ENCODE results near the gene DNAI1. TPM values are rescaled to one million over a fixed set of nuclear protein-coding genes. Genes with fewer than 3 reads are reported as not detected.

The DNAI1 gene
- total RNA-seq, 2 experiments from 2014 or later: not detected

DNA sequence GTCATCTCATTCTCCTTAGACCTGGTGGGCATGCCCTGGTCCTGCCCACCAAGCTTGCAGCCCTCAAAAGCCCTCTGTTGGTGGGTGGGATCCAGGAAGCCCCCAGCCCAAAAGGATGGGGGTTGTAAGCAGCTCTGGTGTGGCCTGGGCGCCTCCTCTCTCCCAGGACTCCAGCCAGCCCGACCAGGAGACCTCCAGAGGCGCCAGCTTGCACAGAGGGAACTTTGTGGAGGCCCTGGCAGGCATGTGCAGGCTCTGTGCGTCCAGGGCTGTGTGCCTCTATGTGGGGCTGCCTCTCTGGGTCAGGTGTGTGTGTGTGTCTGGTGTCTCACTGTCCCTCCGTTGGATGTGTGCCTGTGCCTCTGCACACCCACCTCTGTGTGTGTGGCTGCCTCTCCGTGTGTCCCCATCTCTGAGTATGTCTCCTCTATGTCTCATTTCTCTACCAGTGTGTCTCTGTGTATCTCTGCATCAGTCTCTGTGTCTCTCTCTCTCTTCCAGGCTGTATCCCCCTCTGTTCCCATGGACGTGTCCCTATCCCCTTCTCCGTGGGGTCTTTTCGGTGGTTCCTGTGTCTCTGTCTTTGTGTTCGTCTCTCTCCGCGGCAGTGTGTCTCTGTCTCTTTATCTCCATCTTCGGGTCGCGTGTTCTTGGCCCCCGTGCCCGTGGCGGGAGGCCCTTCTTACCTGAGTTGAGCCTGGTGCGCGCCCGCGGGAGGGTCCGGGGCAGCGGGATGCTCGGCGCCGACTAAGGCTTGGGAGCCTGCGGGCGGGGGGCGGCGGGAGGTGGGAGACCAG is 63.7 kb downstream of the DNAI1 start:
- H3K4me1 Mint-ChIP-seq (ENCODE audit: low read depth): peaks cover 12% of the 10 kb centered on the region
- ChIA-PET POLR2A (interaction anchor here (1.0 to 1.7 kb wide), 3 partner anchors 64 to 143 kb away, joined by 3 to 6 read pairs (median 4); partner anchors contain the start of genes DNAI1, FAM219A and SIGMAR1), CTCF (no interaction called here)
- no peaks in the 10 kb centered on the region for H3K9me3 Mint-ChIP-seq
- TF ChIP-seq, protein P1, sequence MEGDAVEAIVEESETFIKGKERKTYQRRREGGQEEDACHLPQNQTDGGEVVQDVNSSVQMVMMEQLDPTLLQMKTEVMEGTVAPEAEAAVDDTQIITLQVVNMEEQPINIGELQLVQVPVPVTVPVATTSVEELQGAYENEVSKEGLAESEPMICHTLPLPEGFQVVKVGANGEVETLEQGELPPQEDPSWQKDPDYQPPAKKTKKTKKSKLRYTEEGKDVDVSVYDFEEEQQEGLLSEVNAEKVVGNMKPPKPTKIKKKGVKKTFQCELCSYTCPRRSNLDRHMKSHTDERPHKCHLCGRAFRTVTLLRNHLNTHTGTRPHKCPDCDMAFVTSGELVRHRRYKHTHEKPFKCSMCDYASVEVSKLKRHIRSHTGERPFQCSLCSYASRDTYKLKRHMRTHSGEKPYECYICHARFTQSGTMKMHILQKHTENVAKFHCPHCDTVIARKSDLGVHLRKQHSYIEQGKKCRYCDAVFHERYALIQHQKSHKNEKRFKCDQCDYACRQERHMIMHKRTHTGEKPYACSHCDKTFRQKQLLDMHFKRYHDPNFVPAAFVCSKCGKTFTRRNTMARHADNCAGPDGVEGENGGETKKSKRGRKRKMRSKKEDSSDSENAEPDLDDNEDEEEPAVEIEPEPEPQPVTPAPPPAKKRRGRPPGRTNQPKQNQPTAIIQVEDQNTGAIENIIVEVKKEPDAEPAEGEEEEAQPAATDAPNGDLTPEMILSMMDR (IDR thresholded peaks at IDR 0.05): no peak
- no peaks in the 10 kb centered on the region for H3K27me3 ChIP-seq (ENCODE audit: control insufficient read depth in 1 of 2, insufficient read depth in 2 of 2, low read length in 2 of 2)
- no peak overlapping the region for H3K27ac Mint-ChIP-seq
- H3K27me3 Mint-ChIP-seq: no peaks in the 10 kb centered on the region
- H3K4me3 Mint-ChIP-seq: peak overlapping the region; percentile 62
- intact Hi-C loops (cut with DNase I, micrococcal nuclease): loop anchor here in 1 of 2 experiments (2.0 to 10.0 kb wide), 9 partner anchors 63 to 1223 kb away; partner anchors contain the start of genes ATOSB, DCAF12, DNAI1 and DNAJB5
- H3K4me3 ChIP-seq (ENCODE audit: low read length): peak overlapping the region; percentile 49
- H3K36me3 ChIP-seq (ENCODE audit: insufficient read depth, low read length): no peaks in the 10 kb centered on the region
- peak in 3 of 14 experiments; percentile 4 to 40 (median 20) for DNase-seq
- no peak for ATAC-seq (ENCODE audit: poor library complexity)
- H3K27ac ChIP-seq (ENCODE audit: low read depth in 1 of 2, low read length in 2 of 2): no peak overlapping the region
- H3K36me3 Mint-ChIP-seq (ENCODE audit: low read depth): no peaks in the 10 kb centered on the region
- no peaks in the 10 kb centered on the region for H3K9me3 ChIP-seq (ENCODE audit: control insufficient read depth in 1 of 2, insufficient read depth in 1 of 2, low read length in 2 of 2)
- peaks cover 16% of the 10 kb centered on the region for H3K4me1 ChIP-seq (ENCODE audit: insufficient read depth, low read length)

DNA sequence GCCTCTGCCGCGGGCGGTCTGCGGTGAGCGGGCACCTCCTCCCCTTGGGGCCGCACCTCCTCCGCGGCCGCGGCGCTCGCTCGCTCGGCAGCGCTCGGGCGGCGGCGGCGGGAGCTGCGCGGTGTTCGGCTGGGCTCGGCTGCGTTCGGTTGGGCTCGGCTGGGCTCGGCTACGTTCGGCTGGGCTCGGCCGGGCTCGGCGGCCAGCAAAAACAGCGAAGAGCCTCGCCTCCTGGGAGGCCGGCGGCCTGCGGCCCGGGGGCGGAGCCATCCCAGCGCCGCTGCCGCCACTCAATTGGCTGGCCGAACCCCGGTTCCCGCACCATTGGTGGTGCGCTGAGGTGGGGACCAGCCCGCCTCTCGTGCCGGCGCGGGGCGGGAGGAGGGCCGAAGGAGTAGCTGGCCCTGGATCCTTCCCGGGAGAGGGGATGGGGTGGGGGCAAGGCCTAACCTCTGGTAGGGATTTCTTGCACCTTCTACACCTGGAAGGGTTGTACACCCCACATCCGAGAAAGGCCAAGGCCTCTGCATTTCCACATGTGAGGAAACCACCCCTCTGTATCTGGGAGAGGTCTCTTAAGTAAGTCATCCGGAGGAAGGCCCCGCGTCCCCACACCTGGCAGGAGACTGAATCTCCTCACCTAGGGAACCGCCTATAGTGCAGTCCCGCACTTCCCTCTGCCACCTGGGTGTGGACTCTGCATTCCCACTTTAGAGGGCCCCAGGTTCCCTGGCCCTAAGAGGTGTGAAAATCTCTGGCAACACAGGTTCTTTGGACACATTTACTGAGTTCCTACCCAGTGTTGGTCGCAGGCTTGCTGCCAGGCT is 64.6 kb downstream of the DNAI1 start, which contains the start of gene ENHO:
TSS of gene ENHO (minus strand) at position 20 of the 827 bp plus-strand sequence. CDS start 1,295 bp downstream, outside the sequence.
- no peaks in the 10 kb centered on the region for H3K27me3 Mint-ChIP-seq
- H3K9me3 Mint-ChIP-seq: no peaks in the 10 kb centered on the region
- H3K36me3 Mint-ChIP-seq (ENCODE audit: low read depth): no peaks in the 10 kb centered on the region
- peak within 1 kb of the TSS; percentile 55 for H3K4me3 ChIP-seq (ENCODE audit: low read length)
- no peaks in the 10 kb centered on the region for H3K36me3 ChIP-seq (ENCODE audit: insufficient read depth, low read length)
- H3K9me3 ChIP-seq (ENCODE audit: control insufficient read depth in 1 of 2, insufficient read depth in 1 of 2, low read length in 2 of 2): no peaks in the 10 kb centered on the region
- H3K27me3 ChIP-seq (ENCODE audit: control insufficient read depth in 1 of 2, insufficient read depth in 2 of 2, low read length in 2 of 2): no peaks in the 10 kb centered on the region
- intact Hi-C loops (cut with DNase I, micrococcal nuclease): loop anchor here in 1 of 2 experiments (2.0 to 10.0 kb wide), 9 partner anchors 64 to 1222 kb away; partner anchors contain the start of genes ATOSB, DCAF12, DNAI1 and DNAJB5
- ChIA-PET POLR2A (interaction anchor here (1.0 to 1.7 kb wide), 3 partner anchors 65 to 144 kb away, joined by 3 to 6 read pairs (median 4); partner anchors contain the start of genes DNAI1, FAM219A and SIGMAR1), CTCF (no interaction called here)
- H3K27ac ChIP-seq (ENCODE audit: low read depth in 1 of 2, low read length in 2 of 2): no peak within 1 kb of the TSS
- TF ChIP-seq, protein P1 (IDR thresholded peaks at IDR 0.05): no peak
- peaks cover 12% of the 10 kb centered on the region for H3K4me1 Mint-ChIP-seq (ENCODE audit: low read depth)
- ATAC-seq (ENCODE audit: poor library complexity): peak; percentile 98
- DNase-seq: peak; percentile 75 to 96 (median 90)
- peak within 1 kb of the TSS; percentile 69 for H3K4me3 Mint-ChIP-seq
- H3K27ac Mint-ChIP-seq: no peak within 1 kb of the TSS
- H3K4me1 ChIP-seq (ENCODE audit: insufficient read depth, low read length): peaks cover 16% of the 10 kb centered on the region

DNA sequence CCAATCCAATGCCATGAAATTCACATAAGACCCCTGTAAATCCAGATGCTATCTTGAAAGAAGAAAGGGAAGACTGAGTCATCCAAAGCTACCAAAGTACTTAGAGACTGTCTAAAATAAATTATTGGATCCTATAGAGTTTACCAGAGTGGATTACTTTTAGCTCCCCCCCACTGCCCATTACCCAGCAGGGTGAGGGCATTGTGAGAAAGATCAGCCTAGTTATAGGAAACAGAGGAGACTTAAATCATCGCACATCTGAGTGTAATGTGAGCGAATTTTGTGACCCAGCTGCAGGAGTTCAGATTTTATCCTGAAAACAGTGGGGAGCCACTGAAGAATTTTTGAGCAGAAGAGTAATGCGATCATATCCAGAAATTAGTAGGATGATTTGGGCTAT is 65.7 kb downstream of the DNAI1 start:
- Mint-ChIP-seq H3K4me1 (ENCODE audit: low read depth) (peaks cover 12% of the 10 kb centered on the region), H3K27ac (no peak overlapping the region), H3K4me3 (peak overlapping the region; percentile 17), H3K9me3 (no peaks in the 10 kb centered on the region), H3K27me3 (peaks cover 5% of the 10 kb centered on the region), H3K36me3 (ENCODE audit: low read depth) (no peaks in the 10 kb centered on the region)
- ChIA-PET CTCF (no interaction called here), POLR2A (no interaction called here)
- H3K27me3 ChIP-seq (ENCODE audit: control insufficient read depth in 1 of 2, insufficient read depth in 2 of 2, low read length in 2 of 2): no peaks in the 10 kb centered on the region
- H3K27ac ChIP-seq (ENCODE audit: low read depth in 1 of 2, low read length in 2 of 2): no peak overlapping the region
- H3K4me3 ChIP-seq (ENCODE audit: low read length): no peak overlapping the region
- H3K36me3 ChIP-seq (ENCODE audit: insufficient read depth, low read length): no peaks in the 10 kb centered on the region
- H3K9me3 ChIP-seq (ENCODE audit: control insufficient read depth in 1 of 2, insufficient read depth in 1 of 2, low read length in 2 of 2): no peaks in the 10 kb centered on the region
- no peak for DNase-seq
- no peak for ATAC-seq (ENCODE audit: poor library complexity)
- TF ChIP-seq, protein P1 (IDR thresholded peaks at IDR 0.05): no peak
- intact Hi-C loops (cut with DNase I, micrococcal nuclease): loop anchor here in 1 of 2 experiments (5.0 to 10.0 kb wide), 7 partner anchors 88 to 1220 kb away; partner anchors contain the start of genes ATOSB, DCAF12, DNAJB5 and FANCG
- peaks cover 16% of the 10 kb centered on the region for H3K4me1 ChIP-seq (ENCODE audit: insufficient read depth, low read length)

Data from CD4-positive, alpha-beta T cell (primary cell).